HepG2 (cell line): Measurements from ENCODE around the gene HEXIM1. TPM values are rescaled to one million over a fixed set of nuclear protein-coding genes. Genes with fewer than 3 reads are reported as not detected.

ENCODE experiments used
- KDM5B ChIP-seq: sonication (generic); formaldehyde crosslinking; IDR thresholded peaks from 2 replicates; pipeline ENCODE4 v1.4.0; 2020; ENCODE audit warnings: missing genetic modification reagents, mild to moderate bottlenecking, borderline replicate concordance
- KLF11 ChIP-seq: IDR thresholded peaks from 2 replicates; pipeline ENCODE4 v1.6.1; 2016; ENCODE audit warnings: missing compliant biosample characterization
- NR2F6 ChIP-seq, 2 experiments: IDR thresholded peaks; 2 replicates each; pipeline ENCODE4 v1.6.1; 2016; ENCODE audit warnings: antibody characterized with exemption in 1 of 2, mild to moderate bottlenecking in 1 of 2
- PRMT3 ChIP-seq: sonication (generic); formaldehyde crosslinking; IDR thresholded peaks from 2 replicates; pipeline ENCODE4 v1.8.1; 2022; ENCODE audit warnings: low read depth, mild to moderate bottlenecking, moderate library complexity, missing genetic modification reagents, borderline replicate concordance
- SNRNP70 ChIP-seq: fragments of 200-400 bp; formaldehyde crosslinking; IDR thresholded peaks from 2 replicates; pipeline ENCODE4 v1.6.1; 2017; ENCODE audit warnings: mild to moderate bottlenecking, low read depth, low read length, moderate library complexity
- SP1 ChIP-seq, 2 experiments: fragments of 450-650 bp in 1 of 2; sonication (generic) in 1 of 2; formaldehyde crosslinking in 1 of 2; IDR thresholded peaks; 2 replicates each; pipeline versions ENCODE4 v1.4.0 to v1.6.1; 2016 to 2020; ENCODE audit warnings: missing genetic modification reagents in 1 of 2
- XRCC5 ChIP-seq: fragments of 200-400 bp; formaldehyde crosslinking; optimal IDR thresholded peaks from 2 replicates; pipeline ENCODE3; 2017; ENCODE audit warnings: mild to moderate bottlenecking, low read length
- ZBTB1 ChIP-seq: sonication (generic); formaldehyde crosslinking; IDR thresholded peaks from 2 replicates; pipeline ENCODE4 v1.4.0; 2020; ENCODE audit warnings: missing genetic modification reagents, borderline replicate concordance
- ZNF20 ChIP-seq: sonication (generic); formaldehyde crosslinking; IDR thresholded peaks from 2 replicates; pipeline ENCODE4 v1.4.0; 2020; ENCODE audit warnings: mild to moderate bottlenecking, moderate library complexity, missing genetic modification reagents
- ZNF543 ChIP-seq: sonication (generic); formaldehyde crosslinking; IDR thresholded peaks from 2 replicates; pipeline ENCODE4 v1.4.0; 2020; ENCODE audit warnings: mild to moderate bottlenecking, missing genetic modification reagents
- ZNF598 ChIP-seq: sonication (generic); formaldehyde crosslinking; IDR thresholded peaks from 2 replicates; pipeline ENCODE4 v1.5.1; 2020; ENCODE audit warnings: mild to moderate bottlenecking, missing genetic modification reagents, borderline replicate concordance
- ZNF709 ChIP-seq: sonication (generic); formaldehyde crosslinking; IDR thresholded peaks from 2 replicates; pipeline ENCODE4 v1.5.0; 2020; ENCODE audit warnings: mild to moderate bottlenecking, missing genetic modification reagents
- ZNF747 ChIP-seq: sonication (generic); formaldehyde crosslinking; IDR thresholded peaks from 2 replicates; pipeline ENCODE4 v1.8.1; 2023; ENCODE audit warnings: missing genetic modification reagents, mild to moderate bottlenecking, borderline replicate concordance
- polyA plus RNA-seq, 8 experiments: library from polyadenylated mRNA; depleted of rRNA in 3 of 8; stranded (reverse) in 7 of 8; unstranded in 1 of 8; fragments of >200 nt; fragmentation: Illumina TruSeq in 4 of 8; extraction: Trizol in 4 of 8; gene quantifications; 2 replicates each; pipeline versions ENCODE4 v1.2.1 to v1.2.3, GENCODE V29; 2011 to 2016; ENCODE audit warnings: low read depth in 4 of 8, missing spikeins in 1 of 8, mixed read lengths in 1 of 8; ENCODE audit not compliant: insufficient read depth in 1 of 8
- total RNA-seq, 5 experiments: library from RNA; depleted of rRNA; stranded (reverse); fragments of >200 nt; fragmentation: Illumina TruSeq; extraction: Trizol; gene quantifications; 2 replicates each; pipeline ENCODE4 v1.2.3, GENCODE V29; 2016; ENCODE audit warnings: low read depth in 1 of 5
- TF ChIP-seq, protein P1 (sequence below): IDR thresholded peaks from 2 replicates; pipeline ENCODE4 v1.6.1; 2016; ENCODE audit warnings: low read depth, missing genetic modification reagents, missing compliant biosample characterization
- TF ChIP-seq, protein P2 (sequence below): sonication (generic); formaldehyde crosslinking; IDR thresholded peaks from 2 replicates; pipeline ENCODE4 v1.5.1; 2020; ENCODE audit warnings: missing genetic modification reagents, mild to moderate bottlenecking, borderline replicate concordance
- TF ChIP-seq, protein P3 (sequence below): sonication (generic); formaldehyde crosslinking; IDR thresholded peaks from 2 replicates; pipeline ENCODE4 v1.5.0; 2020; ENCODE audit warnings: mild to moderate bottlenecking, missing genetic modification reagents, borderline replicate concordance

Gene HEXIM1
- total and polyA plus RNA-seq, 2 of the 13 experiments (the other 11 are each of a cell fraction or from before 2014, with no cell fraction given), result 10.5 to 16.6 TPM

DNA sequence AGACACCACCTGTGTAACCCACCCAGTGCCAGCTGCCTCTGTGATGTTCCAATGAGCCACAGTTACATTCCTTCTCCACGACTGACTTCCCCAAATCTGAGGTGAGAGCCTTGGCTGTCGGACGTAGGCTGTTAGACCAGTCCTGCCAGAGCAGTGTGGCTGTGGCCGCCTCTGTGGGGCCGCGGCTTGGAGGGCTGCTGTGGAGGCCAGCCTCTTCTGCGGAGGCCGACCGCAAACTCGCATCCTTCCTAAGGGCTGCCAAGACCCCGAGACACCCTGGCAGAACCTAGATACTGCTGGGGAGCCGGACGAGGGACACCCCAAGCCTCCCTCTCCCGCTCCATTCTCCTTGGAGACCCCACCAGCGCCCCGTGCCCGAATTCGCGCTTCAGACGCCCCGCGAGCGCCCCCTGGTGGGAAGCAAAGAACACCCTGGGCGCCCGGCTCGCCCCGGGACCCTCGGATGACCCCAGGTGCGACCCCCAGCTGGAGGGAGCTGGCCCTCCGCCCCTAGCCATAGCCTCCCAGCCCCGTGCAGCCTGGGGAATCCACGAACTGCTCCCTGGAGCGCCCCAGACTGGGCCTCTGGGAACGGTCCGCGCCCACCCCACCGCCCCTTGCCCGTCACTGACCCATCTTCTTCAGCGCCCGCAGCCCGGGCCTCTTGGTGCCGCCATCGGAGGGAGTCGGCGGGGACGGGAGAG lies 16.5 kb upstream of the HEXIM1 start (continued):
- no peak for TF ChIP-seq SNRNP70
- TF ChIP-seq NR2F6 (IDR thresholded peaks at IDR 0.05), result 0 out of 2 replicates have a peak, but pooled peaks have one; percentile 12
- peak; percentile 59; the same call in 1 of the 2 replicates for TF ChIP-seq NR2F6 (CRISPR knock-in tag; IDR thresholded peaks at IDR 0.05)
- peak; percentile 76; the same call in 1 of the 2 replicates for TF ChIP-seq ZNF543
- TF ChIP-seq, protein P1, sequence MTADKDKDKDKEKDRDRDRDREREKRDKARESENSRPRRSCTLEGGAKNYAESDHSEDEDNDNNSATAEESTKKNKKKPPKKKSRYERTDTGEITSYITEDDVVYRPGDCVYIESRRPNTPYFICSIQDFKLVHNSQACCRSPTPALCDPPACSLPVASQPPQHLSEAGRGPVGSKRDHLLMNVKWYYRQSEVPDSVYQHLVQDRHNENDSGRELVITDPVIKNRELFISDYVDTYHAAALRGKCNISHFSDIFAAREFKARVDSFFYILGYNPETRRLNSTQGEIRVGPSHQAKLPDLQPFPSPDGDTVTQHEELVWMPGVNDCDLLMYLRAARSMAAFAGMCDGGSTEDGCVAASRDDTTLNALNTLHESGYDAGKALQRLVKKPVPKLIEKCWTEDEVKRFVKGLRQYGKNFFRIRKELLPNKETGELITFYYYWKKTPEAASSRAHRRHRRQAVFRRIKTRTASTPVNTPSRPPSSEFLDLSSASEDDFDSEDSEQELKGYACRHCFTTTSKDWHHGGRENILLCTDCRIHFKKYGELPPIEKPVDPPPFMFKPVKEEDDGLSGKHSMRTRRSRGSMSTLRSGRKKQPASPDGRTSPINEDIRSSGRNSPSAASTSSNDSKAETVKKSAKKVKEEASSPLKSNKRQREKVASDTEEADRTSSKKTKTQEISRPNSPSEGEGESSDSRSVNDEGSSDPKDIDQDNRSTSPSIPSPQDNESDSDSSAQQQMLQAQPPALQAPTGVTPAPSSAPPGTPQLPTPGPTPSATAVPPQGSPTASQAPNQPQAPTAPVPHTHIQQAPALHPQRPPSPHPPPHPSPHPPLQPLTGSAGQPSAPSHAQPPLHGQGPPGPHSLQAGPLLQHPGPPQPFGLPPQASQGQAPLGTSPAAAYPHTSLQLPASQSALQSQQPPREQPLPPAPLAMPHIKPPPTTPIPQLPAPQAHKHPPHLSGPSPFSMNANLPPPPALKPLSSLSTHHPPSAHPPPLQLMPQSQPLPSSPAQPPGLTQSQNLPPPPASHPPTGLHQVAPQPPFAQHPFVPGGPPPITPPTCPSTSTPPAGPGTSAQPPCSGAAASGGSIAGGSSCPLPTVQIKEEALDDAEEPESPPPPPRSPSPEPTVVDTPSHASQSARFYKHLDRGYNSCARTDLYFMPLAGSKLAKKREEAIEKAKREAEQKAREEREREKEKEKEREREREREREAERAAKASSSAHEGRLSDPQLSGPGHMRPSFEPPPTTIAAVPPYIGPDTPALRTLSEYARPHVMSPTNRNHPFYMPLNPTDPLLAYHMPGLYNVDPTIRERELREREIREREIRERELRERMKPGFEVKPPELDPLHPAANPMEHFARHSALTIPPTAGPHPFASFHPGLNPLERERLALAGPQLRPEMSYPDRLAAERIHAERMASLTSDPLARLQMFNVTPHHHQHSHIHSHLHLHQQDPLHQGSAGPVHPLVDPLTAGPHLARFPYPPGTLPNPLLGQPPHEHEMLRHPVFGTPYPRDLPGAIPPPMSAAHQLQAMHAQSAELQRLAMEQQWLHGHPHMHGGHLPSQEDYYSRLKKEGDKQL (CRISPR knock-in tag), result no peak
- TF ChIP-seq, protein P2, sequence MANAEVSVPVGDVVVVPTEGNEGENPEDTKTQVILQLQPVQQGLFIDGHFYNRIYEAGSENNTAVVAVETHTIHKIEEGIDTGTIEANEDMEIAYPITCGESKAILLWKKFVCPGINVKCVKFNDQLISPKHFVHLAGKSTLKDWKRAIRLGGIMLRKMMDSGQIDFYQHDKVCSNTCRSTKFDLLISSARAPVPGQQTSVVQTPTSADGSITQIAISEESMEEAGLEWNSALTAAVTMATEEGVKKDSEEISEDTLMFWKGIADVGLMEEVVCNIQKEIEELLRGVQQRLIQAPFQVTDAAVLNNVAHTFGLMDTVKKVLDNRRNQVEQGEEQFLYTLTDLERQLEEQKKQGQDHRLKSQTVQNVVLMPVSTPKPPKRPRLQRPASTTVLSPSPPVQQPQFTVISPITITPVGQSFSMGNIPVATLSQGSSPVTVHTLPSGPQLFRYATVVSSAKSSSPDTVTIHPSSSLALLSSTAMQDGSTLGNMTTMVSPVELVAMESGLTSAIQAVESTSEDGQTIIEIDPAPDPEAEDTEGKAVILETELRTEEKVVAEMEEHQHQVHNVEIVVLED (CRISPR knock-in tag), result no peak
- TF ChIP-seq ZNF20 (CRISPR knock-in tag), result no peak
- TF ChIP-seq KDM5B (CRISPR knock-in tag), result peak; percentile 64; the same call in 1 of the 2 replicates
- TF ChIP-seq ZBTB1 (CRISPR knock-in tag), result no peak
- no peak for TF ChIP-seq SP1 (IDR thresholded peaks at IDR 0.05)
- TF ChIP-seq SP1 (CRISPR knock-in tag; IDR thresholded peaks at IDR 0.05), result no peak
- TF ChIP-seq, protein P3, sequence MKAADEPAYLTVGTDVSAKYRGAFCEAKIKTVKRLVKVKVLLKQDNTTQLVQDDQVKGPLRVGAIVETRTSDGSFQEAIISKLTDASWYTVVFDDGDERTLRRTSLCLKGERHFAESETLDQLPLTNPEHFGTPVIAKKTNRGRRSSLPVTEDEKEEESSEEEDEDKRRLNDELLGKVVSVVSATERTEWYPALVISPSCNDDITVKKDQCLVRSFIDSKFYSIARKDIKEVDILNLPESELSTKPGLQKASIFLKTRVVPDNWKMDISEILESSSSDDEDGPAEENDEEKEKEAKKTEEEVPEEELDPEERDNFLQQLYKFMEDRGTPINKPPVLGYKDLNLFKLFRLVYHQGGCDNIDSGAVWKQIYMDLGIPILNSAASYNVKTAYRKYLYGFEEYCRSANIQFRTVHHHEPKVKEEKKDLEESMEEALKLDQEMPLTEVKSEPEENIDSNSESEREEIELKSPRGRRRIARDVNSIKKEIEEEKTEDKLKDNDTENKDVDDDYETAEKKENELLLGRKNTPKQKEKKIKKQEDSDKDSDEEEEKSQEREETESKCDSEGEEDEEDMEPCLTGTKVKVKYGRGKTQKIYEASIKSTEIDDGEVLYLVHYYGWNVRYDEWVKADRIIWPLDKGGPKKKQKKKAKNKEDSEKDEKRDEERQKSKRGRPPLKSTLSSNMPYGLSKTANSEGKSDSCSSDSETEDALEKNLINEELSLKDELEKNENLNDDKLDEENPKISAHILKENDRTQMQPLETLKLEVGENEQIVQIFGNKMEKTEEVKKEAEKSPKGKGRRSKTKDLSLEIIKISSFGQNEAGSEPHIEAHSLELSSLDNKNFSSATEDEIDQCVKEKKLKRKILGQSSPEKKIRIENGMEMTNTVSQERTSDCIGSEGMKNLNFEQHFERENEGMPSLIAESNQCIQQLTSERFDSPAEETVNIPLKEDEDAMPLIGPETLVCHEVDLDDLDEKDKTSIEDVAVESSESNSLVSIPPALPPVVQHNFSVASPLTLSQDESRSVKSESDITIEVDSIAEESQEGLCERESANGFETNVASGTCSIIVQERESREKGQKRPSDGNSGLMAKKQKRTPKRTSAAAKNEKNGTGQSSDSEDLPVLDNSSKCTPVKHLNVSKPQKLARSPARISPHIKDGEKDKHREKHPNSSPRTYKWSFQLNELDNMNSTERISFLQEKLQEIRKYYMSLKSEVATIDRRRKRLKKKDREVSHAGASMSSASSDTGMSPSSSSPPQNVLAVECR, result no peak
- no peak for TF ChIP-seq PRMT3 (CRISPR knock-in tag)
- TF ChIP-seq ZNF747 (CRISPR knock-in tag), result no peak
- peak; percentile 75 for TF ChIP-seq XRCC5
- no peak for TF ChIP-seq ZNF709 (CRISPR knock-in tag)
- TF ChIP-seq KLF11 (CRISPR knock-in tag), result no peak
- TF ChIP-seq ZNF598 (CRISPR knock-in tag), result peak; percentile 77; the same call in 1 of the 2 replicates
